NCI-H345 (cell line): ENCODE results near the gene CAMKK1.
"Not testable (repeated sequence)": the region's sequence is repeated elsewhere in the genome, so short reads cannot be mapped to it uniquely, and the experiment has no call there.

ENCODE experiments used
- DNase-seq: peaks from one replicate; lab custom pipeline; 2025; lab: John Stamatoyannopoulos, UW

Gene CAMKK1

DNA sequence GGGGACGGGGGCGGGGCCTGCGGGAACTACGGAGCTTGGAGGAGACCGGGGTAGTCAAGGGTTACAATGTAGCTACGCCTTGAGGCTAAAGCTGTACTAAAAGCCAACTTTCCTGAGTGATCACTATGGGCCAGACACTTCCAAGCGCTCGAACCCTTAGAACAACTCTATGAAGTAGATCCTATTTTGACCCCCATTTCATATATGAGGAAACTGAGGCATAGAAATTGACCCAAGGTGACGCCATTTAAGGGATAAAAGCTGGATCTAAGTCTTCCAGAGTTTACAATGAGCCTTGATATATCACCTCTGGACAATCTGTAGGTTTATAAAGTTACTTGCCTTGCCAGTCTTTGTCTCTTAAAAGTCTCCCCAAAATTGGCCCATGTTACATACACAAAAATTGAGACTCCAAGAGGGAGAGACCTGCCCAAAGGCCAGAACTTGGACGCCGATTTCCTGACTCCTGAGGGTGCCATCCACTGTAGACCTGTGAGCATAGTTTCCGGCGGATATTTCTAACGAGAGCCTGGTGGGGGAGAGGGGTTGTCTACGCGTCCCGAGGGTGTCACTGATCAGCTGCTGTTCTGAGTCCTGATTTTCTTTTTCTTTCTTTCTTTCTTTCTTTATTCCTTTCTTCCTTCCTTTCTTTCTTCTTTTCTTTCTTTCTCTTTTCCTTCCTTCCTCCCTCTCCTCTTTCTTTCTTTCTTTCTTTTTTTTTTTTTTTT lies 46.3 kb downstream of the CAMKK1 start:
- DNase-seq = no peak

DNA sequence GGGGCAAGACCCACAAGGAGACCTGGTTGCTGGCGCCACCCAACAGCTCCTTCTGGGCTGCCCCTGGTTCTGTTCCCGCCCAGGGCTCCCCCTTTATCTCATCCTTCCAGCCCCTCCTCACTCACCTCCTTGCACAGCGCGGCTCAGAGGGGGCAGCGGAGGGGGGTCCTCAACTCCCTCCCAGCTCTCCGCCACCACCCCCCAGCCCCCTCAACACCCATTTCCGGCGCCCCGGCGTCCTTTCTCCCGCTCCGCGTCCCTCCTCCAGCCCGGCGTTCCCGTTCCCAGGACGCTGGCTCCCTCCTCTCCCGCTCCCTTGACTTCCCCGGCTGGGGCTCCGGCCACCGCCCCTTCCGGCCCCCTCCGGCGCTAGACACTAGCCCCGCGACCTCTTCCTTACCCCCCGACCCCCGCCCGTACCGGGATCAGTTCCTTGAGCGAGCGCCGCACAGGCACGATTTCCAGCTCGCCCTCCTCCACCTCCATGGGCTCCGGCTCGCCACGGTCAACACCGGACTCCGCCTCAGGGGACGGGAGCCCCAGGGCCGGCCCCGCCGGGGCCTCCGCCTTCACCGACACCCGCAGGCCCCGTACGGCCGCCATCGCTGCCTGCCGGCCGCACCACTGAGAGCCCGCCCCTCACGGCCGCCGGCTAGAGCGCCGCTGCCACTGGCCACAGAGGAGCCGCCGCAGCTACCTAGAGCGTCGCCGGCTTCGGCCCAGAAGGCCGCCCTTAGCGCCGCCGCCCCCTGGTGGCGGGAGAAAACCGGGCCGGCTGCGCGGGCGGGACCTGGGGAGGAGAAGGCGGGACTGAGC lies 47.0 kb downstream of the CAMKK1 start, which contains the start of gene NCBP3:
Gene NCBP3, minus strand, starts transcription at position 626 of the 816 bp plus-strand sequence. Its CDS starts 23 bp downstream, at position 603.
- DNase-seq = peak; percentile 91

DNA sequence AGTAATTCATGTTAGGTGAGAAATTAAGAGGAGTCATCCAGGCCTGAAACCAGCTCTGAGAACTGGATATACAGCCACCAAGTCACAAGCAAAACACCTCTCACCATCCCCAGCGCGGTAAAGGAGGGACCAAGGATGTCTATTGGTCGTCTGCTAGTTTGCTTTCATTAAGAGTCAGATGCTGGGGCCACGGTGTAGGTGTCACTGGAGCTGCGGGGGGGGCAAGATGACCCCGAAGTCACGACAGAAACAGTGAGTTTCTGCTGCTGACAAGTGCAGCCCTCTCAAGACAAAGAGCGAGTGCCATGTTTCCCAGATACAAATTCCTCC lies 47.6 kb downstream of the CAMKK1 start:
- DNase-seq = peak; percentile 10

- not testable (repeated sequence) for DNase-seq
These were observed 48.3 kb downstream of the CAMKK1 start for GRCh38 chr17:3844556-3844955.

- DNase-seq = peak; percentile 2
These were observed 48.8 kb downstream of the CAMKK1 start for GRCh38 chr17:3843935-3844516.

DNA sequence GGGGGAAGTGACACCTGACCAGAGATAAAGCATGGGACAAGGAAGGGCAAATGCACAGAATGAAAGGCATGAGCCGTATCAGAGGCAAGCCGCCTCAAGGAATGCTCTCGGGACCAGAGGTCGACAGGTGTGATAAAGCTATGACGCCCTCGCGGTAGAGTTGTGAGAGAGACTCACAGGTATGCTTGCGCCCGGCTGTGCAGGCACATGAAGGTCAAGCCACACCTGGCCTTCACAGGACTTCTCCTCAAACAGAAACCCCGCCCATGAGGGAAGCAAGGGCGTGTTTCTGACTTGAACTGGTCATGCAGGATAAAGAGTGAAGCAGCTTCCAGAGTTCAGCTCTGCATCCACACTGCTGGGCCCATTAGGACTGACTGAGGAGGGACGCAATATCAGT lies 54.6 kb downstream of the CAMKK1 start:
- no peak for DNase-seq

DNA sequence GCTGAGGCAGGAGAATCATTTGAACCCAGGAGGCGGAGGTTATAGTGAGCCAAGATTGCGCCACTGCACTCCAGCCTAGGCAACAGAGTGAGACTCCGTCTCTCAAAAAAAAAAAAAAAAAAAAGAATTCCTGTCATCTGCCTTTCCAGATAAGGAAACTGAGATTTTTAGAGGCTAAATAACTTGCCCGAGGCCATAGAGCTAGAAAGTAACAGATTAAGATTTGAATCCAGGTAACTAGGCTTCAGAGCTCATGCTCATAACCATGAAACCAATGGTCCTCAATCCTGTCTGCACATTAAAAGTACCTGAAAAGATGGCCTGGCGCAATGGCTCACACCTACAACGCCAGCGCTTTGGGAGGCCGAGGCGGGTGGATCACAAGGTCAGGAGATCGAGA lies 56.3 kb downstream of the CAMKK1 start:
- no peak for DNase-seq

DNA sequence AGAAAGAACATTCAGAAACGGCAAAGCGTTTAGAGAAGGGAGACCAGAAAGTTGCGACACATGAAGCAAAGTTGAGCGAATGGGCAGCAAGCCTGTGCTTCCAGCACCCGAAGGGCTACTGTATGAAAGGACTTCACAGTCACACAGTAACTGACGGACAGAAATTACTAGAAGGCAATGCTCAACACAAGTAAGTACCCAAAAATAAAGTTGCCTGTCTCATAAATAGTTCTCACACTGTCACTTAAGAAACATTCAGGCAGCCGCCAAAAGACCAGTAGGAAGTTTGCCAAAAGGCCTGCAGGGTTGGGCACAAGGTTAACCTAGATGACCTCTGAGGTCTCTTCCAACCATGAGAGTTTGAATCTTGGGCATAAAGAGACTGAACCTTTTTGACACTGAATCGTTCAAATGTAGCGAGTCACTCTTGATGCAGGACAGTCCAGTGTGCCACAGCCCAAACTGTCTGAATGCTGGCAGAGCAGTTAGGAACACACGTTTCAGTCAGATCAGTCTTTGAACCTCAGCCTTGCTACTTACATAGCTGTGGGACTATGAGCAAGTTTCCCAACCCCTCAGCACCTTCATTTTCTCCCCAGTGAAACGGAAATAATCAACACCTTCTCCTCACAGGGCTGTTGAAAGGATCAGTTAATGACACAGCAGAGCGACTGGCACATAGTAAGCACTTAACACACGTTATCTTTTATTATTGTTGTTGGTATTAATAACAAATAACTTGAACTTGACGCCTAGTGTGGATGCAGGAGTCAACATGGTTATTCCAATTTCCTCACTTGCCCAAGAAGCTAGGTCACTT lies 57.2 kb downstream of the CAMKK1 start:
- no peak for DNase-seq

GRCh38 chr17:3834811-3835210 lies 58.0 kb downstream of the CAMKK1 start:
- DNase-seq = no peak

DNA sequence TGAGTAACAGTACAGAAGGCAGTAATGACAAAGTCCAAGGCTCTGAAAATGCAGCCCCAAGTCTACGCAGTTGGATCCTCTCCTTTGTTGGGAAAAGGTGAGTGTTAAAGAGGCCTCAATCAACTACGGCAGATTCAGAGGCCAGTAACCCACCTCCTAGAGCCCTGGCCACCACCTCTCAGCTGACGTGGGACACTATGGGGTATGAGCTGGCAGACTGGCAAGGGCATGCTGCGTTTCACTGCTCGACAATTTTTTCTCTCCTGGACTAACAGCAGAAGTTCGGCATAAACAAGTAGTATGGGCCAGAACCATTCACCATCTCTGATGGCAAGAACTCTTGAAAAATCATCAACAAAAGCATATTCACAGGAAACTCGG lies 64.0 kb downstream of the CAMKK1 start:
- DNase-seq = no peak

DNA sequence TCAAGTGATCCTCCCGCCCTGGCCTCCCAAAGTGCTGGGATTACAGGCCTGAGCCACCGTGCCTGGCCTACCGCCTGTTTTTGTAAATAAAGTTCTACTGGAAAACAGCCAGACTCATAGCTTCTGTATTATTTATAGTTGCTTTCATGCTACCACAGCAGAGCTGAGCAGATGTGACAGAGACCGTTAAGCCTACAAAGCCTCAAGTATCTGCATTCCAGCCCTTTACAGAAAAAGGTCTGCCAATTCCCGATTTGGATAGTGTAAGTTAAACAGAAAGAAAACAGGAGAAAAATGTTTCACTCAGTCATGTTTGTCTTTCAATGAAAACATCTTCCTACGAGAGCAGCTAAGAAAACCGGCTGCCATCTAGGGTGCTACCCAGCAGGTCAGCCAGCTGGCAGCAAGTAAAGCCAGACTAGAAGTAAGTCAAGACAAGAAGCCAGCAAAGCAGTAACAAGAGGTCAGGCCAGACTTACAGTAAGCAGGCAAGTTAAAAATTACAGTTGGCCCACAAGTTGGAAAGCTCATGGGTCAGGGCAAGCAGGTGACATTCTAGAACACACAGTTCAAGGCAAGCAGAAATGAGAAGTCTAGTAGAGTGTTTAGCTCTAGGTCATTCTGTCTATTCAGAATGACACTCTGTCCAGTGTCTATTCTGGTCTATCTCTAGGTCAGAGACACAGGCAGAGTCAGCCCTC lies 64.6 kb downstream of the CAMKK1 start:
- no peak for DNase-seq

DNA sequence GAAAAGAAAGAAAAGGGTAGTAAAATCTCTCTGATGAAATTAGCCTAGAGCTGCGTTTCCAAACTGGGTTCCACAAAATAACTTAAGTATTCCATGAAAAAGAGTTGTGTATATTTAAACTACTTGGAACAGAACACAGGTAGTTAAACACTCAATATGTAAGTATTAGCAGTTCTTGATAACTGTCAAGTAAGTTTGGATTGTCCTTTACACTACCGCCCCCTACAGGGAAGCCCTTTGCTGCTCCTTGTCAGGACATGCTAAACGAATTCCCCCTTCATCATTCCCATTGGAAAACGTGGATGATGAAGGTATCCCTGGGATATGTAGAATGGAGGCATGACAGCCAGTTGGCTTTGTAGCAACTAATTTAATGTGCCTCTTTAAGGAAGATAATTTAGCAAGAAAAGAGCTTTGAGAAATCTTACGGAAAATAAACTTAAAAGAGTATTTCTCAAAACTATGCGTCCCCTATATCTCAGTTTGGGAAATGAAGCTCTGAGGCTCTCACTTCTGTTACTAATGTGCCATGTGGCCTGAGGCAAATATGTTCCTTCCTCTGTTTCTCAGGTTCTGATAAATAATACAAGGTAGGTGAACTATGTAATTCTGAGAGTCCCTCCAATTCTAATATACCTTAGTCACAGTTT lies 65.6 kb downstream of the CAMKK1 start:
- peak; percentile 29 for DNase-seq

GRCh38 chr17:3826191-3826590 lies 66.7 kb downstream of the CAMKK1 start:
- DNase-seq = no peak

DNA sequence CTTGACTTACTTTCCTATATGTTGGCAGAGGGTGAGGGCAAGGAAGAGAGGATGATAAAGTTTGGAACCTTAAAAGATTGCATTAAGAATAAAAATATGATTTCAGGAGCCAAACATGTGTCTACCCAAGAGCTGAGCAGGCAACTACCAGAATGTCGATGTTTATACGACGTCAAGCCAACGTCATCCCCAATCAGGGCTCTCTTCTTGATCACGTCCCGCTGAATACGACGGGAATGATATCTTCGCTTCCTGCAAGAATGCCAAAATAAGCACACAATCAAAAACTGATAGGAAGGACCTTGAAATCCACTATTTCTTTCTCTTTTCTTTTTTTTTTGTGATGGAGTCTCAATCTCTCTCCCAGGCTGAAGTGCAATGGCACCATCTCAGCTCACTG lies 71.8 kb downstream of the CAMKK1 start:
- no peak for DNase-seq

DNA sequence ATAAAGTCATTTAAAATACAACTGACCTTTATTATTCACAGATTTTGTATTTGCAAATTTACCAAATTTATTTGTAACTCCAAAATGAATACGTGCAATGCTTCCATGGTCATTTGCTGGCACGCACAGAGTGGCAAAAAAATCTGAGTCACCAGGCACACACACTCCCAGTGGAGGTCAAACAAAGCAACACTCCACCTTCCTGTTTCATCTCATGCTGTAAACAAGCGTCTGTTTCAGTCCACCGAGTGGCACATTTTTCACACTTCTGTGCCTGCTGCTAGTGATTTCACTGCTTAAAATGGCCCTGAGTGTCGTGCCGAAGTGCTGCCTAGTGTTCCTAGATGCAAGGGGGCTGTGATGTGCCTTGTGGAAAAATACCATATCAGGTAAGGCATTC lies 74.1 kb downstream of the CAMKK1 start:
- no peak for DNase-seq

DNA sequence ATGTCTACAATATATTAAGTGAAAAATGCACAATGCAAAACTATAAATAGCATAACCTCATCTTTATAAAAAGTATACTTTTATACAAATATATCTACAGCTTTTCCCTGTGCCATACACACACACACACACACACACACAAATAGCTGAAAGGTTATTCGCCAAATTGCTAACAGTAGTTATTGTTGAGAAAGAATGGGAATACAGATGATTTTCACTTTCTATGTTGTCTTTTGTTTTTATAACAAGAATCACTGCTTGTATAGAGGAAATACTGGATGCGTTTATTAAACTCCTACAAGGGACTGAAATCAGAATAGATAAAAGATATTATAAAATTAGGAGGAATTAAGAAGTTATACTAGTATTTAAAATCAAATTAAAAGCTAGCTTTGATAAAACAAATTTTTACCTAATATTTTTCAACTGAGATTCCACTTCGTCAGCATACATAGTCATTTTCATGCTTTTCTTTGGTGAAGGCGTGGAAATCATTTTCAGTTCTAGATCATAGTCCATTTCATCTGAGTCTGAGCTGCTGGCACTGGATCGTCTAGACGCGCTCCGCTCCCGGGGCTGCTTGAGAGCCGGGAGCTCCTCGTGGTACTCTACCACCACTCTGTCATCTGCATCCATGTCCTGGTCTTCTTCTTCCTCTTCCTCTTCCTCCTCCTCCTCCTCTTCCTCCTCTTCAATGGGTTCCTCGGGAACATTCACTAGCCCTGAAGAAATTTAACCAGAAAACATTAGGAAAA lies 74.8 kb downstream of the CAMKK1 start:
- DNase-seq = no peak

DNA sequence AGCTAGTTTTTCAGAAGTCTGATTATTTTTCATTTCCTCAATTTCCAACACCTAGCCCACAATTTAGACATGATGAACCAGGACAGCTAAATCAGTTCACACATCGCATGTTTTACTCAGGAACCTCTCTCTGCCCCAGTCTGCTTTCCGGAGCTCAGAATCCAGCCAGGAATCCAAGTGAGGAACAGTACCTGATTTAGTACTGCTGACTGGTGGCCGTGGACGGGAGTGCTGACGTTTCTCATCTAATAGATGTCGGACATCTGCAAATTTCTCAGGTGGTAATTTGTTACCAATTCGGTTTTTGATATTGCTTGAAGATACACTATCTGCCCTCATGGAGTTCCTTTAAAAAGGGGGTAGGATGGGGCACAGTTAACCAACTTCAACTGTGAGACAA lies 76.9 kb downstream of the CAMKK1 start:
- DNase-seq = no peak

DNA sequence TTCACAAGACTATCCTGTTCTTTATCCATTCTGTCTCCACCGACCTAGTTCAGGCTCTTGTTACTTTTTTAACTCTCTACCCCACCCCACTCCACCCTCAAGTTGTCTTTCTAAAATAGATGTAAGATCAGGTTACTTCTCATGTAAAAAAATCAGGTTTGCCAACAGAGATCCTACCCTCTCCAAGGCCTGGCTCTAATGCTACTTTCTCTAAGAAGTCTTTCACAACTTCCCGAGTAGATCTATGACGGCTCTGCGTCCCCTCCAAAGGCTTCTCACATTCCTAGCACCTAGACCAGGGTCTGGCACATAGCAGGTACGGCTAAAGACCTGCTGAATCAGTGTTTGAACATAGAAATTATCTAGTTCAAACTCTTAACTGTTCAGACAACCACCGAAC lies 77.7 kb downstream of the CAMKK1 start:
- no peak for DNase-seq

GRCh38 chr17:3814361-3814760 lies 78.5 kb downstream of the CAMKK1 start:
- no peak for DNase-seq

DNA sequence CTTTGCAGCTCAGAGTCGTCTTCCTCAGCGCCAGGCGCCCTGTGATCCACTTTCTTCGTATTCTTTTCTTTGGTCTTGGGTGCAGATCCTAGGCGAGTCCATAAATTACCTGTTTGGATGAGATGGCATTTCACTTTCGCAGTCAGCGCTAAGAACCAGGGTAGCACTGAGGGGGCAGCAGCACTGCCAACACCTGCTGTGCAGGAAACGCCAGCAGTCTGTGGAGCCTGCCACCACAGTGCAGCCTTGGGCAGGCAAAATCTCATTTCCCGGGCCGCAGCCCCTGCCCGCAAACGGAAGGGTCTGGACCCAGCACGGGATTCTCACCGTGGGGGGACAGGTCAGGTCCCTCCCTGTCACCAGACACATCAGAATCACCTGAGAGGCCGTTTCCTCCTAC lies 79.7 kb downstream of the CAMKK1 start:
- DNase-seq = no peak
